Measurements from ENCODE around the gene DYNC2H1.

The DYNC2H1 gene

DNA sequence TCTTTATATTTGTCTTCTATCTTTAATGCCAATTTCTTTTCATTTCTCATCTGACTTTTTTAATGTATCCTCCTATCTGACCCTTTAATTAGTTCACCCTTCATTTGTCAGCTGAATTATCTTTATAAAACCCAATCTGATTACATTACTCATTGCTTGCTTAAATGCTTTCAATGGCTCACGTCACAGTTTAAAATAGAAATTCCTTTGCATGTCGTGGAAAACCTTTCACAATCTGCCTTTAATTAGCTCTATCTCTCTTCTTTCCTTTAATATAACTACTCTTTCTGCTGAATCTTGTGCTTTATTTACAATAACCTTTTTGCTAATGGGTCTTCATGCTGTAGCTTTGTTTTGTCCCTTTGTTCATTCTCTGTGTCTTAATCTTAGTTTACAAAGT is 125.7 kb downstream of the DYNC2H1 start:
- Histone ChIP-seq H3K4me3 (replicated peaks; ENCODE audit: insufficient read depth, low read length) (no peak overlapping the region), H3K27ac (replicated peaks) (no peak overlapping the region), H3K27me3 (ENCODE audit: insufficient read depth, poor library complexity, severe bottlenecking) (no peaks in the 10 kb centered on the region)
- no peak for DNase-seq (ENCODE audit: low read depth in 1 of 2, low spot score in 1 of 2)
- TF ChIP-seq SPI1 (IDR thresholded peaks at IDR 0.05; ENCODE audit: borderline replicate concordance, low read depth) (no peak), REST (IDR thresholded peaks at IDR 0.05; ENCODE audit: insufficient replicate concordance, low read depth) (no peak), POLR2AphosphoS5 (IDR thresholded peaks at IDR 0.05; ENCODE audit: low read depth) (no peak), GABPA (IDR thresholded peaks at IDR 0.05; ENCODE audit: low read depth) (no peak)
- TF ChIP-seq, protein P1, sequence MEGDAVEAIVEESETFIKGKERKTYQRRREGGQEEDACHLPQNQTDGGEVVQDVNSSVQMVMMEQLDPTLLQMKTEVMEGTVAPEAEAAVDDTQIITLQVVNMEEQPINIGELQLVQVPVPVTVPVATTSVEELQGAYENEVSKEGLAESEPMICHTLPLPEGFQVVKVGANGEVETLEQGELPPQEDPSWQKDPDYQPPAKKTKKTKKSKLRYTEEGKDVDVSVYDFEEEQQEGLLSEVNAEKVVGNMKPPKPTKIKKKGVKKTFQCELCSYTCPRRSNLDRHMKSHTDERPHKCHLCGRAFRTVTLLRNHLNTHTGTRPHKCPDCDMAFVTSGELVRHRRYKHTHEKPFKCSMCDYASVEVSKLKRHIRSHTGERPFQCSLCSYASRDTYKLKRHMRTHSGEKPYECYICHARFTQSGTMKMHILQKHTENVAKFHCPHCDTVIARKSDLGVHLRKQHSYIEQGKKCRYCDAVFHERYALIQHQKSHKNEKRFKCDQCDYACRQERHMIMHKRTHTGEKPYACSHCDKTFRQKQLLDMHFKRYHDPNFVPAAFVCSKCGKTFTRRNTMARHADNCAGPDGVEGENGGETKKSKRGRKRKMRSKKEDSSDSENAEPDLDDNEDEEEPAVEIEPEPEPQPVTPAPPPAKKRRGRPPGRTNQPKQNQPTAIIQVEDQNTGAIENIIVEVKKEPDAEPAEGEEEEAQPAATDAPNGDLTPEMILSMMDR (IDR thresholded peaks at IDR 0.05; ENCODE audit: insufficient read depth, low read length): no peak

- Histone ChIP-seq H3K27ac (replicated peaks) (no peak overlapping the region), H3K27me3 (ENCODE audit: insufficient read depth, poor library complexity, severe bottlenecking) (no peaks in the 10 kb centered on the region), H3K4me3 (replicated peaks; ENCODE audit: insufficient read depth, low read length) (no peak overlapping the region)
- TF ChIP-seq GABPA (IDR thresholded peaks at IDR 0.05; ENCODE audit: low read depth) (no peak), REST (IDR thresholded peaks at IDR 0.05; ENCODE audit: insufficient replicate concordance, low read depth) (no peak), POLR2AphosphoS5 (IDR thresholded peaks at IDR 0.05; ENCODE audit: low read depth) (no peak), SPI1 (IDR thresholded peaks at IDR 0.05; ENCODE audit: borderline replicate concordance, low read depth) (no peak)
- TF ChIP-seq, protein P1 (IDR thresholded peaks at IDR 0.05; ENCODE audit: insufficient read depth, low read length): no peak
- no peak for DNase-seq (ENCODE audit: low read depth in 1 of 2, low spot score in 1 of 2)
These were observed 132.3 kb downstream of the DYNC2H1 start for GRCh38 chr11:103241574-103241973.

DNA sequence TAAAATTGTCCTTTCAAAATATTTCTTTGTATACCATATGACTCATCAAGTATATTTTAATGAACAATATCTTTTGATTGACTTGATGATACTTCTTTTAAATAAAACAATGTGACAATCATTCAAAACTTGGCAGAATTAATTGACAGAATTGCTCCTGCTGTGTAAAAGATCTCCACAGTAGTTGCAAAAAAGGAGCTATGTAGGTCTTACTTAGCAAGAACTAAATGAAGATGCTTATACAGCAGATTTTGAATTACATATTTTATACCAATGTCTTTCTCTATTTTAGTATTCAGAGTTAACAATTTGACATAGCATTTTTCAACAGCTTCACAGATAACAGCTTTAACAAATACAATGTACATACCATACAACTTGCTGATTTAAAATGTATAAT is 144.9 kb downstream of the DYNC2H1 start:
- DNase-seq (ENCODE audit: low read depth in 1 of 2, low spot score in 1 of 2): no peak
- TF ChIP-seq, protein P1 (IDR thresholded peaks at IDR 0.05; ENCODE audit: insufficient read depth, low read length): no peak
- TF ChIP-seq REST (IDR thresholded peaks at IDR 0.05; ENCODE audit: insufficient replicate concordance, low read depth) (no peak), POLR2AphosphoS5 (IDR thresholded peaks at IDR 0.05; ENCODE audit: low read depth) (no peak), GABPA (IDR thresholded peaks at IDR 0.05; ENCODE audit: low read depth) (no peak), SPI1 (IDR thresholded peaks at IDR 0.05; ENCODE audit: borderline replicate concordance, low read depth) (no peak)
- no peak overlapping the region for H3K27ac ChIP-seq (replicated peaks)
- no peak overlapping the region for H3K4me3 ChIP-seq (replicated peaks; ENCODE audit: insufficient read depth, low read length)
- no peaks in the 10 kb centered on the region for H3K27me3 ChIP-seq (ENCODE audit: insufficient read depth, poor library complexity, severe bottlenecking)

Data from HL-60 (cell line).